Activated CD4-positive, alpha-beta T cell treated with anti-CD3 and anti-CD28 coated beads, Interleukin-2, amount 10 ng/mL, durations not matched to agents 7 days and 5 days (primary cell): ENCODE results near the gene PDZD4. TPM values are rescaled to one million over a fixed set of nuclear protein-coding genes. Genes with fewer than 3 reads are reported as not detected.

Experiments used
- total RNA-seq, 2 experiments: library from RNA; stranded (reverse); gene quantifications; one replicate each; pipeline ENCODE4 v1.2.3, GENCODE V29; 2021

PDZD4 gene
- total RNA-seq, 2 experiments from 2014 or later, result 0.32 to 0.60 TPM

Other genes starting within 250 kb of the PDZD4 start
- gene CCNQ, start 231.4 kb downstream of the PDZD4 start, total RNA-seq, result 10 to 100 TPM; 22.5 to 23.8 TPM
- gene DUSP9, start 183.3 kb downstream of the PDZD4 start, total RNA-seq, result not detected
- gene PNCK, start 156.7 kb downstream of the PDZD4 start, total RNA-seq, result not detected
- under 1 TPM; 0.65 to 0.69 TPM for gene SLC6A8, start 142.6 kb downstream of the PDZD4 start, total RNA-seq
- 100 to 1,000 TPM; 142 to 148 TPM for gene BCAP31, start 106.2 kb downstream of the PDZD4 start, total RNA-seq
- gene ABCD1, start 105.7 kb downstream of the PDZD4 start, total RNA-seq, result 10 to 100 TPM; 15.4 to 16.0 TPM
- under 1 TPM; 0.23 to 0.35 TPM for gene PLXNB3, start 66.3 kb downstream of the PDZD4 start, total RNA-seq
- gene SRPK3, start 49.5 kb downstream of the PDZD4 start, total RNA-seq, result not detected
- 10 to 100 TPM; 60.1 to 64.8 TPM for gene IDH3G, start 36.2 kb downstream of the PDZD4 start, total RNA-seq
- 100 to 1,000 TPM; 193 to 203 TPM for gene SSR4, start 35.9 kb downstream of the PDZD4 start, total RNA-seq
- gene L1CAM, start 55.6 kb upstream of the PDZD4 start, total RNA-seq, result 1 to 10 TPM; 1.9 to 2.1 TPM
- not detected for gene AVPR2, start 74.1 kb upstream of the PDZD4 start, total RNA-seq
- 100 to 1,000 TPM; 303 to 334 TPM for gene ARHGAP4, start 95.7 kb upstream of the PDZD4 start, total RNA-seq
- gene NAA10, start 104.5 kb upstream of the PDZD4 start, total RNA-seq, result 10 to 100 TPM; 72.9 to 83.2 TPM
- 10 to 100 TPM; 14.2 to 16.5 TPM for gene RENBP, start 114.1 kb upstream of the PDZD4 start, total RNA-seq
- gene HCFC1, start 141.3 kb upstream of the PDZD4 start, total RNA-seq, result 100 to 1,000 TPM; 116 to 121 TPM
- 1 to 10 TPM; 7.9 to 8.5 TPM for gene TMEM187, start 142.2 kb upstream of the PDZD4 start, total RNA-seq
- gene IRAK1, start 189.4 kb upstream of the PDZD4 start, total RNA-seq, result 100 to 1,000 TPM; 107 to 112 TPM